ENCODE data around the gene FAIM2.

FAIM2 gene

GRCh38 chr12:49920915-49921286 is 17.2 kb upstream of the FAIM2 start:
- no peak for DNase-seq (ENCODE audit: low read depth)
- in situ Hi-C loops (cut with HindIII; ENCODE audit: low sequenced_read_pairs) = no loop called here
- no peak for TF ChIP-seq CTCF (IDR thresholded peaks at IDR 0.05; ENCODE audit: low read depth, low read length, missing control alignments)
- no peak overlapping the region for H3K4me3 ChIP-seq (ENCODE audit: low read depth, low read length)

DNA sequence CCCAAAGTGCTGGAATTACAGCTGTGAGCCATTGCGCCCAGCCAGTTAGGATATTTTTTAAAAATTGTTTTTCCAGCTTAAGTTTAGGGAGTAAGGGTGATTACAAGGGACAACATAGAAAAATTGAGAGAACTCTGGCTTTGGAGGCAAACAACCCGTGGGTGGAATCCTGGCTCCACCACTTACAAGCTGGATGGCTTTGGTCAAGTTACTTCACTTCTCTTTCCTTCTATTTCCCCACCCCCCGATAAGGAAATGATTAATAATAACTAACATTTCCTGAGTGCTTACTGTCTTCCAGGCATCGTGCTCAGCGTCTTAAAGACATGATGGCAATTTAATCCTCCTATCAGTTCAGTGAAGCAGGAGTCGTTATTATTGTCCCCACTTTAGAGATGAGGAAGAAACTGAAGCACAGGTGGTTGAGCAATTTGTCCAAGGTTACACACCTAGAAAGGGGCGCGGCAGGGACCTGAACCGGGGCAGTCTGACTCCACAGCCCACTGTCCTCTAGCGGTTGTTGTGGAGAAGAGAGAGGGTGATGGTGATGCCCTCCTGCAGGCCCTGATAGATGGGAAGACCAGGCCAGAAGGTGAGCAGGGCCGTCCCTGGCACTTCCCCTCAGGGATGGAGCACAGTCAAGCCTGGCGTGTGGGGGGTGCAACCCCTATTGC is 16.7 kb upstream of the FAIM2 start:
- DNase-seq (ENCODE audit: low read depth) = no peak

GRCh38 chr12:49917788-49918173 is 14.1 kb upstream of the FAIM2 start:
- no peak for DNase-seq (ENCODE audit: low read depth)
- H3K4me3 ChIP-seq (ENCODE audit: low read depth, low read length) = no peak overlapping the region
- in situ Hi-C loops (cut with HindIII; ENCODE audit: low sequenced_read_pairs) = no loop called here
- TF ChIP-seq CTCF (IDR thresholded peaks at IDR 0.05; ENCODE audit: low read depth, low read length, missing control alignments) = no peak

More for the DNA sequence above, 16.7 kb upstream of the FAIM2 start:
- no peak for TF ChIP-seq CTCF (IDR thresholded peaks at IDR 0.05; ENCODE audit: low read depth, low read length, missing control alignments)
- H3K4me3 ChIP-seq (ENCODE audit: low read depth, low read length) = no peak overlapping the region
- in situ Hi-C loops (cut with HindIII; ENCODE audit: low sequenced_read_pairs) = no loop called here

DNA sequence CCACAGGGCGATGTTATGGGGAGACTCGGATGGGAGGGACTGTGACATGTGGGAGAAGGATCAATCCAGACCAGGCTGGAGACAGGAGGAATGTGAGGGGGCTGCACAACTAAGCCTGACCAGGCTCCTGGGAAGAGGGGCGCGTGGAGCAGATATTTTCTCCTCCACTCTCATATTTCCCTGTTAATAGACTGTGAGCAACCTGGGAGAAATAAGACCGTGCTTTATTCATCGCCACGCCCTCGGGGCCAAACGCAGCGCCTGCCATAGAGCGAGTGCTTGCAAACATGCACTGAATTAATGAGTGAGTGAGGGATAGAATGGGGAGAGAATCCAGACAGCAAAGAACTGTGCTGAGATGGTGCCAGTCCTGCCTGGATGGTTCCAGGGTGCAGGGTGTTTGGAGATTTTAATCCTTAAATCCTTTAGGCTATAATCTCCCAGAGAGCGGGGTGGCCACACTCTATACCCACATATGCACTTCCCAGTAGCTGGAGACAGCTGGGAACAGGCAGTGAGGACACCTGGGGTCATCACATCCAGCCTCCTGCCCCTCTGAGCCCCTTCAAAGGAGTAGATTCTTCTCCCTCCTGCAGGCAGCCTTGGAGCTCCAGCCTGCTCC is 13.6 kb upstream of the FAIM2 start:
- no peak for TF ChIP-seq CTCF (IDR thresholded peaks at IDR 0.05; ENCODE audit: low read depth, low read length, missing control alignments)
- in situ Hi-C loops (cut with HindIII; ENCODE audit: low sequenced_read_pairs) = no loop called here
- H3K4me3 ChIP-seq (ENCODE audit: low read depth, low read length) = no peak overlapping the region
- no peak for DNase-seq (ENCODE audit: low read depth)

- TF ChIP-seq CTCF (IDR thresholded peaks at IDR 0.05; ENCODE audit: low read depth, low read length, missing control alignments) = no peak
- in situ Hi-C loops (cut with HindIII; ENCODE audit: low sequenced_read_pairs) = no loop called here
- H3K4me3 ChIP-seq (ENCODE audit: low read depth, low read length) = no peak overlapping the region
- DNase-seq (ENCODE audit: low read depth) = no peak
These were observed 12.6 kb upstream of the FAIM2 start for GRCh38 chr12:49916129-49916919.

- no peak for TF ChIP-seq CTCF (IDR thresholded peaks at IDR 0.05; ENCODE audit: low read depth, low read length, missing control alignments)
- DNase-seq (ENCODE audit: low read depth) = no peak
- no peak overlapping the region for H3K4me3 ChIP-seq (ENCODE audit: low read depth, low read length)
- in situ Hi-C loops (cut with HindIII; ENCODE audit: low sequenced_read_pairs) = no loop called here
These were observed 8.9 kb upstream of the FAIM2 start for GRCh38 chr12:49912345-49913255.

Measured in astrocyte of the cerebellum (primary cell).